WTC11 (cell line): Measurements from ENCODE around the gene NDUFA3.

Experiments
- CTCF ChIP-seq: fragments of 200-600 bp; IDR thresholded peaks from 2 replicates; pipeline ENCODE4 v1.8.0; 2022; ENCODE audit warnings: antibody characterized with exemption
- ELF4 ChIP-seq: sonication (generic); formaldehyde crosslinking; IDR thresholded peaks from 2 replicates; pipeline ENCODE4 v1.8.1; 2022; ENCODE audit warnings: low read depth, mild to moderate bottlenecking, moderate library complexity, missing genetic modification reagents
- MAX ChIP-seq: sonication (generic); formaldehyde crosslinking; IDR thresholded peaks from 2 replicates; pipeline ENCODE4 v1.8.0; 2022; ENCODE audit warnings: mild to moderate bottlenecking, missing genetic modification reagents
- RELA ChIP-seq: sonication (generic); formaldehyde crosslinking; IDR thresholded peaks from 2 replicates; pipeline ENCODE4 v1.8.1; 2022; ENCODE audit warnings: missing genetic modification reagents, mild to moderate bottlenecking, borderline replicate concordance
- SMAD3 ChIP-seq: sonication (generic); formaldehyde crosslinking; IDR thresholded peaks from 2 replicates; pipeline ENCODE4 v1.8.0; 2022; ENCODE audit warnings: missing genetic modification reagents, mild to moderate bottlenecking, borderline replicate concordance
- ZNF512 ChIP-seq: sonication (generic); formaldehyde crosslinking; IDR thresholded peaks from 2 replicates; pipeline ENCODE4 v1.8.1; 2022; ENCODE audit warnings: missing genetic modification reagents, borderline replicate concordance

- TF ChIP-seq ZNF512 (no peak), CTCF (no peak), MAX (CRISPR knock-in tag) (no peak), SMAD3 (CRISPR knock-in tag) (no peak), ELF4 (no peak), RELA (CRISPR knock-in tag) (no peak)
Measured at GRCh38 chr19:54074851-54075250, 27.8 kb upstream of the NDUFA3 start.
